OCI-LY7 (cell line): ENCODE measurements around the gene NGEF. TPM values are rescaled to one million over a fixed set of nuclear protein-coding genes. Genes with fewer than 3 reads are reported as not detected.

ENCODE experiments used
- BruUV-seq: library from RNA; stranded (reverse); fragments of 400-500 nt; replicated peaks from 2 replicates; lab custom pipeline; 2021; lab: Mats Ljungman, UMichigan
- CTCF ChIA-PET: fragments of 300-600 bp; sonication (Branson Sonifier 250); formaldehyde crosslinking; loops from one replicate; lab custom pipeline; 2022; ENCODE audit warnings: antibody characterized with exemption; ENCODE audit not compliant: unreplicated experiment; lab: Charles Lee
- POLR2A ChIA-PET: fragments of 300-600 bp; sonication (Branson Sonifier 250); formaldehyde crosslinking; loops from one replicate; lab custom pipeline; 2022; ENCODE audit warnings: antibody characterized with exemption; lab: Charles Lee
- DNase-seq: peaks from one replicate; pipeline ENCODE4 v3.0.0-alpha.2; 2015; ENCODE audit warnings: low spot score
- H2AFZ ChIP-seq: fragments of 200-600 bp; sonication (generic), shearing (Covaris generic); 2 replicates; pipeline ENCODE4 v1.6.1; 2014; ENCODE audit warnings: mild to moderate bottlenecking, antibody characterized with exemption, low read length, moderate library complexity
- H3K27ac ChIP-seq: fragments of 200-600 bp; sonication (generic); 2 replicates; pipeline ENCODE4 v1.5.1; 2014; ENCODE audit warnings: mixed run types, low read depth, mild to moderate bottlenecking, moderate library complexity, low read length, inconsistent platforms; ENCODE audit not compliant: poor library complexity, severe bottlenecking
- H3K36me3 ChIP-seq: fragments of 200-600 bp; sonication (generic); 2 replicates; pipeline ENCODE4 v1.6.1; 2014; ENCODE audit warnings: mild to moderate bottlenecking, antibody characterized with exemption, low read length, moderate library complexity, mixed read lengths; ENCODE audit not compliant: insufficient read depth
- H3K4me1 ChIP-seq: fragments of 200-600 bp; sonication (generic); 2 replicates; pipeline ENCODE4 v1.5.1; 2014; ENCODE audit warnings: mild to moderate bottlenecking, low read length; ENCODE audit not compliant: insufficient read depth, poor library complexity, severe bottlenecking
- H3K4me2 ChIP-seq: fragments of 200-600 bp; sonication (generic); 2 replicates; pipeline ENCODE4 v1.6.1; 2014; ENCODE audit warnings: mild to moderate bottlenecking, low read length
- H3K4me3 ChIP-seq: fragments of 200-600 bp; sonication (generic); 2 replicates; pipeline ENCODE4 v1.5.1; 2014; ENCODE audit warnings: mild to moderate bottlenecking, low read depth, low read length; ENCODE audit not compliant: poor library complexity, severe bottlenecking
- H3K79me2 ChIP-seq: fragments of 200-600 bp; sonication (generic); 2 replicates; pipeline ENCODE4 v1.6.1; 2016; ENCODE audit warnings: low read depth, mild to moderate bottlenecking, low read length, moderate library complexity, mixed read lengths; ENCODE audit not compliant: insufficient read depth
- H3K9me2 ChIP-seq: fragments of 200-600 bp; sonication (generic); 2 replicates; pipeline ENCODE4 v1.6.1; 2016; ENCODE audit warnings: mild to moderate bottlenecking, low read length, mixed read lengths; ENCODE audit not compliant: insufficient read depth
- H3K9me3 ChIP-seq: fragments of 200-600 bp; sonication (generic); 2 replicates; pipeline ENCODE4 v1.6.1; 2014; ENCODE audit warnings: mild to moderate bottlenecking, mixed run types, low read length, mixed read lengths
- H4K20me1 ChIP-seq: fragments of 200-600 bp; sonication (generic); 2 replicates; pipeline ENCODE4 v1.6.1; 2014; ENCODE audit warnings: mild to moderate bottlenecking, antibody characterized with exemption, low read length, moderate library complexity, mixed read lengths; ENCODE audit not compliant: insufficient read depth
- CTCF ChIP-seq: fragments of 200-600 bp; sonication (generic); conservative IDR thresholded peaks from 2 replicates; pipeline ENCODE4 v1.5.1; 2014; ENCODE audit warnings: mild to moderate bottlenecking, antibody characterized with exemption, low read length, moderate library complexity, mixed read lengths
- EZH2phosphoT487 ChIP-seq: fragments of 200-600 bp; sonication (generic); IDR thresholded peaks from 2 replicates; pipeline ENCODE4 v1.6.1; 2018; ENCODE audit warnings: low read depth, borderline replicate concordance, mild to moderate bottlenecking, mixed run types, antibody characterized with exemption, low read length, moderate library complexity, mixed read lengths
- intact Hi-C: fragments of 100-400 bp; cut with micrococcal nuclease; formaldehyde crosslinking; loops from one replicate; pipeline ENCODE4 v1.10.0; 2022; ENCODE audit not compliant: unreplicated experiment
- total RNA-seq, 2 experiments: library from RNA; depleted of rRNA in 1 of 2; stranded (reverse); fragments of >200 nt in 1 of 2; shearing (Covaris generic) in 1 of 2; gene quantifications; 2 replicates each; pipeline ENCODE4 v1.2.3, GENCODE V29; 2014 to 2022

NGEF gene
- total RNA-seq, 2 experiments from 2014 or later = 0.82 TPM; not detected in 1

- intact Hi-C loops = no loop called here
- Histone ChIP-seq H3K4me2 (no peak overlapping the region), H3K79me2 (no peaks in the 10 kb centered on the region), H3K27ac (no peak overlapping the region), H3K4me3 (no peak overlapping the region), H4K20me1 (no peaks in the 10 kb centered on the region), H3K9me2 (no peaks in the 10 kb centered on the region), H3K36me3 (no peaks in the 10 kb centered on the region), H3K9me3 (no peaks in the 10 kb centered on the region), H3K4me1 (no peaks in the 10 kb centered on the region), H2AFZ (no peak overlapping the region)
- TF ChIP-seq CTCF (no peak), EZH2phosphoT487 (no peak)
- ChIA-PET CTCF (interaction anchor here (0.6 kb wide), 1 partner anchor 1393 kb away, joined by 3 read pairs; no protein-coding TSS in a partner anchor), POLR2A (interaction anchor here (0.6 to 0.7 kb wide), 2 partner anchors 24 to 352 kb away, joined by 3 read pairs; no protein-coding TSS in a partner anchor)
- BruUV-seq = no TSS peak
- no peak for DNase-seq
Measured at GRCh38 chr2:232897598-232898408, 115.3 kb downstream of the NGEF start.

- CTCF ChIA-PET = no interaction called here
Measured at GRCh38 chr2:232896720-232897597, 116.1 kb downstream of the NGEF start.

More at GRCh38 chr2:232896720-232897597, 116.1 kb downstream of the NGEF start:
- Histone ChIP-seq H4K20me1 (no peaks in the 10 kb centered on the region), H3K36me3 (no peaks in the 10 kb centered on the region), H3K4me1 (no peaks in the 10 kb centered on the region), H3K9me3 (no peaks in the 10 kb centered on the region), H3K9me2 (no peaks in the 10 kb centered on the region), H2AFZ (no peak overlapping the region), H3K4me2 (no peak overlapping the region), H3K79me2 (no peaks in the 10 kb centered on the region), H3K4me3 (no peak overlapping the region), H3K27ac (no peak overlapping the region)
- TF ChIP-seq CTCF = no peak
- TF ChIP-seq EZH2phosphoT487 = no peak
- BruUV-seq = no TSS peak
- DNase-seq = no peak
- POLR2A ChIA-PET = interaction anchor here (0.5 to 0.7 kb wide), 3 partner anchors 25 to 353 kb away, joined by 3 read pairs; no protein-coding TSS in a partner anchor
- intact Hi-C loops = no loop called here
